Dermis blood vessel endothelial cell (primary cell): ENCODE measurements around the gene TTC21A. TPM values are rescaled to one million over a fixed set of nuclear protein-coding genes. Genes with fewer than 3 reads are reported as not detected.

Source experiments
- DNase-seq: peaks from one replicate; pipeline ENCODE4 v3.0.0; 2010
- total RNA-seq: library from RNA; depleted of rRNA; stranded (reverse); fragments of >200 nt; gene quantifications from 2 replicates; pipeline ENCODE4 v1.2.3, GENCODE V29; 2014

TTC21A gene
- total RNA-seq, 1 donor from 2014 or later: 1.5 TPM

DNA sequence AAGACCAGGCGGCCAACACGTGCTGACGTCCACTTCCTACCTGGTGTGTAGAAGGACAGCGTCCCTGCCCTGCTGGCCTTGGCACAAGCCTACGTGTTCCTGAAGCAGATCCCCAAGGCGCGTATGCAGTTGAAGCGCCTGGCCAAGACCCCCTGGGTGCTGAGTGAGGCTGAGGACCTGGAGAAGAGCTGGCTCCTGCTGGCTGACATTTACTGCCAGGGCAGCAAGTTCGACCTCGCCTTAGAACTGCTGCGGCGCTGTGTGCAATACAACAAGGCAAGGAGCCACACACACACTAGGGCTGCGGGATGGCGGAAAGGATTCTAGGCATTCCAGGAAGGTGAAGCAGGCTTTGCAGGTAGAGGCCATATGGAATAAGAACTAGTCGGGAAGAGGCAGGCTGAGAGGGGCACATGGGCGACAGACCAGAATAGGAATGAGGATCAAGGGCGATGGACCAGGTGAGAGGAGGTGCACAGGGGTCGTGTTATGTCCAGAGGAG is 30.0 kb downstream of the TTC21A start:
- DNase-seq: no peak

DNA sequence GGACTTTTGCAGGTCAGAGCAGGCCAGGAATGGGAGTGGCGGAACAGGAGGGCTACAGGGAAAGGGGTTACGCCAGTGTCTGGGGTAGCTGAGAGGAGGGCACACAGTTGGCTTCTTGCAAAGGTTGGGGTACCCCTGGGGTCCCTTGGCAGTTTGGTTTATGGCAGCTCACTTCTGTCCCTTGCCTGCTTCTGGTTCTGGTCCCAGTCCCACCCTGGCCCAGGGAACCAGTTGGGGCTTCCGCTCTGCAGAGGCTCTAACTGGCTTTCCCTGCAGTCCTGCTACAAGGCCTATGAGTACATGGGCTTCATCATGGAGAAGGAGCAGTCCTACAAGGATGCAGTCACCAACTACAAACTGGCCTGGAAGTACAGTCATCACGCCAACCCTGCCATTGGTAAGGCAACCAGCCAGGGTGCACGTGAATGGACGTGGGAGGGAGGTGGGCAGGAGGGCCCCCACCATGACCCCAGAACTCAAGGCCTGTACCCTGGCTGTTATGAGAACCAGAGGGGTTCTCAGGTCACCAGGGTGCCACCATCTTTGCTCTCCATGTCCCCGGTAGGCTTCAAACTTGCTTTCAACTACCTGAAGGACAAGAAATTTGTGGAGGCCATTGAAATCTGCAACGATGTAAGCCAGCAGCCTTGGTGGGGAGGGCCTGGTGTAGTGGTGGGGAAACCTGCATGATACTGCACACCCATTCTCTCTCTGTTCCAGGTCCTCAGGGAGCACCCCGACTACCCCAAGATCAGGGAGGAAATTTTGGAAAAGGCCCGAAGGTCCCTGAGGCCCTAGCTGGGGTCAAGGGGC is 30.7 kb downstream of the TTC21A start:
- DNase-seq: no peak

DNA sequence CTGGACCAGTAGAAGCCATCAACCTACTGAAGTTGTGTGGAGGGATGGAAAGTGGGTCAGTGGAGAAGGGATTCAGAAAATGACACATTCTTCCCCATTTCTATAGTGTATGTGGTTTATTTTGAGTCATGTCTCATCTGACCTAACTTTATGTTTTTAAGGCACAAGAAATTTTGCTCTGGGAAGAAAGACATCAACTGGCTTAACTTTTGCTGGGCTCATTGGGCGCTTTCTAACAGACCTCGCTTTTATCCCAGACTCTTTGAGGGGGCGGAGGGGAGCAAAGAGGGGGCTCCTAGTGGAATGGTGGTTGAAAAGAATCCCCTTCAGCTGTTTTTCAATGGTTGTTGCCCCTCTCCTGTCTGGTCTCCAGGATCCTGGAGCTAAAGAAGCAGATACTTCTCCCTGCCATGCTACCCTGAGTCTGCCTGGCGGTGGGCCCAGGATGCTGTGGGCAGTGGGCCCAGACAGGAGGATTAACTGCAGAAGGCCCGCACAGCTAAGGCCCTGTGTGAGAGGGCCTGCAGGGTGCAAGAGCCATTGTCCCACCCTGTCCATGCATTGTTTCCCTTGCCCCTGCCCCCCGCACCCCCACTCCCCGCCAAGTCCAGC is 31.4 kb downstream of the TTC21A start:
- DNase-seq: no peak

DNA sequence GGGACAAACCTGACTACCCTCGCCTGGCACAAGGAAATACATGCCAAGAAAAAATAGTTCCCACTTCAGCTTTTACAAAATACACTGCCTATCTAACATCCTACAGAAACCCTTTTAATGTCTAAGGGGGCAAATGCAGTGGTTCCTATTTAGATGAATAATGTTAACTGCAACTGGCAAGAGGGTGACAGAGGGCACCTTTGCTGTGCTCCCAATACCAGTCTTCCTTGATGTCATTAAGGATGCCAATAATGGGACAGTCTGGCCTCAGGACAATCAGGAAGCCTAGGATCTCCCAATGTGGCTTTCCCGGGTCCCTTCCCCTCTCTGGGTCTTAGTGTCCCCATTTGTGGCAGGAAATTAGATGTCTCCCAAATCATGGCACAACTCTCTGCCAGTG is 32.0 kb downstream of the TTC21A start:
- no peak for DNase-seq

DNA sequence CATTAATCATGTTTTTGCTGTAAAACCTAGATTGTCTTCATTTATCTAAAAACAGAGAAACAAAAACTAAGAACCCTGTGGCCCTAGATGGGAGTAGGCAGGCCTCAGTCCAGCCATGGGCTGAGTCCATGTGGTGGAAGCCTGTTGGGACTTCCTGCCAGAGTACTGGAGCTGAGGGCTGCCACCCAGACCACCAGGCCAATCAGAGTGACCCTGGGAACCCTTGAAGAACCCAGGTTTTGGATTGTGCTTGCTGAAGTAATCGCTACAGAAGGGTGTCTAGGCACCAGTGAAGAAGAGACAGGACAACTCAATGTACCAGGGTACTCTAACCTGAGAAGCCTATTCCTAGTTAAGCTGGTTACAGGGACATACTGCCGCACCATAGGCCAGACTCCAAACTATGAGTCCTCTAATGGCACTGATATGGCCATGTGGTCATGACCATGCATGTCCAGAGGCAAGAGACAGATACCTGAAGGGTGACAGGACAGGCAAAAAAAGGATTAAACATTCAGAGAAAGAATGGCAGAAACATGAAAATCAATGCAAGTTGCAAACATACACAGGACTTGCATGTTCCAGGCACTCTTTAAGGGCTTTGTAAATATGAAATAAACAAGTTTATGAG is 33.0 kb downstream of the TTC21A start:
- no peak for DNase-seq

DNA sequence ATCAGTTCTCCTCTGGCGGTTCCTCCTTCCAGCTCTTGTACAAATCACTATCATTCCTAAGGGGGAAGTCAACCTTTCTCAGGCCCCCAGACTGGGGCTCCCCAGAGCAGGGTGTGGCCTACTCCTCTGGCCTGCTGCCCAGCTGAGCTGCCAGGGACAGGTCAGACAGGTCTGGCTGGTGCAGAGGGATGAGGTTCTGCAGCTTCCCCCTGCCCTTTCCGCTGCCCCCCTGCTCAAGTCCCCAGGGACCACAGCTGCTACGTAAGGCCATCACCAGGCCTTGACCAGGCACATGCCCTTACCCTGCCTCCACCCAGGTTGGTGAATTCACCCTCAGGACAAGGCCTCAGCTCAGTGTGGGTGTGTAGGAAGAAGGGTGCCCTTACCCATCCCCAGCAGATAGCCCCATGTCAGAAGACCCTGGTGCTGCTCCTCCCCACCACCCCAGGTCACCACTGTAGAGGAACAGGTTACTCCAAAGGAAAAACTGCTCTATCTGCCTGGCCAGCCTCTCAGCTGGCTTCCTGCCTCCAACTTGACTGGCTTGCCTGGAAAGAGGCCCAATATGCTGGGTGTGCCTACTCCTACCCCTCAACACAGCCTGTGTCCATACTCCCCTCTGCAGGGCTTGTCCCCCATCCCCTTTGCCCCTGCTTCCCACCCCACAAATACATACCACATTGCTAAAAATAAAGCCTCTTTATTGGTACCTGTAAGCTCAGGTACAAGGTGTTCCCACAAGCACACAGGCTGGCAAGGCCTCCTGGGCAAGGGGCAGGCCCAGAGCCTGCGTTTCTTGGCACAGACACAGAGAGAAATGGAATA is 33.9 kb downstream of the TTC21A start:
- no peak for DNase-seq

DNA sequence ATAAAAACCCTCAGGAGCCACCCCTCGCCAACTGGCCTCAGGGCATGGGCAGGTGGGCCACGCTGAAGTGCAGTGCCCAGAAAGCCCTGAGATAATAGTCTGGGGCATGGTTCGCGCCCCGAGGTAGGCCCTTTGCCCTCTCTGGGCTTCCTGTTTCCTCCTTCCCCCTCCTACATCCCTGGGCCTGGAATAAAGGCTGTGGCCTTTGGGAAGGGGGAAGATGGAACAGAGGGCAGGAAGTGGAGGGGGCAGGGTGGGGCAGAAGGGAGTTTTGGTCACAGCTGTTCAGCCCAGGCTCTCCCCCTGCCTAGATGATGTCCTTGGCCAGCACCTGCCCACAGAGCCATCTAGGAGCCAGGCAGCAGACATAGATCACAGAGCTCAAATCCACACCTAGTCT is 34.6 kb downstream of the TTC21A start:
- DNase-seq: no peak

DNA sequence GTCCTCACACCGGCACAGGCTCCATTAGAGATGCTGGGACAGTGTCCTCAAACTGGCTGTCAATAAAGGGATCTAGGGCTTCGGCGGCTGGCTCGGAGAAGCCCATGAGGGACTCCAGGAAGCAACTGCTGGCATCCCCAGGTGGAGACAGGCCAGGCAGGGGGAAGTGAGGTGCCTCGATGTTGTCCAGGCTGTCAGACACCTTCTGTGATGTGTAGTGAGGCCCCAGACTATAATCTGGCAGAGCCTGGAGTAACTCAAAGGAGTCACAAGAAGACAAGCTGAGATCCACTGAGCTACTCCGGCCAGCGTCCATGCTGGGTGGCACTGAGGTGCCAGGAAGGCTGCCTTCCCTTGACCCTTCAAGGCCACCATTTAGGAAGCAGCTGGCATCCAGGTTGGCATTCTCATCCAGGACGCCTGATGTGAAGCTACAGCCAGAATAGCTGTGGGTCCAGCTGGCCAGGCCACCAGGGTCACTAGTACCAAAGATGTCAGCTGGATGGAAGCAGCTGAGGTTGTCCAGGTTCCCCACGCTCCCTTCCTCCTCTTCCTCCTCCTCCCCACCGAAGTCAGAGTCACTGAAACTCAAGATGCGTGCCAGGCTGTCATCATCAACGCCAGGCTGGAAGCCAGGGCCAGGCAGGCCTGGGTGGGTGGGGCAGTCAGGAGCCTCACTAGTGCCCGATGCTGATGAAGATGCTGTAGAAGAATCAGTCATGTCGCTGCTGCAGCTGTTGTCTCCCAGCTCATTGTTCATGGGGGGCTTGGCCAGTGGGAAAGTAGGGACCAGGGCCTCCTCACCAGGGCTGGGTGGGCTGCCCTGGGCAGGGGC is 35.8 kb downstream of the TTC21A start:
- no peak for DNase-seq

DNA sequence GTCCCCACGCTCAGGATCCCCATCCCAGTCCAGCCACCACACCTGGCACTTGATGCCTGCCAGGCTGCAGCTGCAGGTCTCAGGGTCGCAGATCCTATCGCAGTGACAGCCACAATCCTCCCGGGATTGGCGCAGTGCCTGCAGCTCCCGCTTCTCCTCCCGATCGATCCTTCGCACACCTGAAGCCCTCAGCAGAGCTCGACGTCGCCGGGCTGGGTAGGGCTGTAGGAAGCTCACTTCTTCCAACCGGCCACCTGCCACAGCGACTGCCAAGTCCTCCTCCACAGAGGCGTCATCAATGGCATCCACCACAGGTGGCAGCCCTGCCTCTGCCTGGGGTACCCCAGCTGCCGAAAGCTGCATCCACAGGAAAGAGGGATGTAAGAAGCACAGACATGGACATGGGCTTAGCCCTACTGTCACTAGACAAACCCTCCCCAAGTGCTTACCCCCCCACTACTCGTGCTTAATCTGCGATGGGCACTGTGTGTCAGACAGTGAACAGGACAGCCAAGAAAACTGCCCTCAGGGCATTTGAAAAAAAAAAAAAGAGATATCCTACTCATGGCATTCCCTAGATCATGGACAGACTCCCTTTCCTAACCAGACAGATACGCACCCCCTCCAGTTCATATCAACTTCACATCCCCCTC is 36.7 kb downstream of the TTC21A start:
- no peak for DNase-seq

DNA sequence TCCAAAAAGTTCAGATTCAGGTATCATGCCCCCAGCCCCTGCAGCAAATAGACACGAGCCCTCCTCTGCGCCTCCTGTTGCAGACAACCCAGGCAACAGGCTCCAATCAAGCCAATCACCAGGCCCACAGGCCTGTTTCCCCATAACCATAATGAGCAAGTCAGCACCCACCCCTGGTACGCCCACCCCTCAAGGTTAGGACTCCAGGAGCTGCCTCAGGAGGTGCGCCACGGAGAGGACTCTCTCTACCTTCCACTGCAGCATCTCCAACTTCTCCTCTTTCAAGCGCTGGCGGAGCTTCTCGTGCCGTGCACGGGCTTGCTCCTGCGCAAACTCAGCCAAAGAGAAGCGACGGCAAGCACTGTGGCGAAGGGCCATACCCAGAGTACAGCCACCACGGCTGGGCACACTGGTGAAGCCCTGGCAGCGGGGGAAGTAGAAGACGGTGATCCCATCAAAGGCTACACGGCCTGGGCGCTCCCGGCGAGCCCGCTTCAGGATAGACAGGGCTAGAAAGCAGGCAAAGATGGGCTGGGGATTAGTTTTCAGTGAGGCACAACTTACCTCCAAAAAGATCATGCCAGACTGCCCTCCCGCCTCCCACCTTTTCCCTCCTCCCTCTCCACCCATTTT is 37.4 kb downstream of the TTC21A start:
- DNase-seq: no peak

DNA sequence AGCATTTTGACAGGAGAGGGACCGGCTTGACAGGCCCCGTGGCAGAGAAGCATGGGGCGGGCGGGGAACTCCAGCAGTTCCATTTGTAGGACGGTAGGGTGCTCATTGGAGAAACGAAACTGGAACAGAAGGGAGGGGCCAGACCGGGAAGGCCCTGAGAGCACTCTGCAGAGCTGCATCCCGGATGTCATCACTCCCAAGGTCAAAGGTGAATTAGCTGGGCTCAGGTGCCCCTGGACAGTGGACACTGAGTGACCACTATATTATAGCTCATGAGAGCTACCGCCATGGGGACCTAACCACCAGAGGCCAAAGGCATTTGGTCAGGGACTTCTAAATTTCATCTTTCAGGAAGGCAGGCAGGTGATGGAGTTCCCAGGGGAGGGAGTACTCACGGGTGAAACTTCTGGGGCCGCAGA is 38.6 kb downstream of the TTC21A start:
- peak; percentile 45 for DNase-seq

DNA sequence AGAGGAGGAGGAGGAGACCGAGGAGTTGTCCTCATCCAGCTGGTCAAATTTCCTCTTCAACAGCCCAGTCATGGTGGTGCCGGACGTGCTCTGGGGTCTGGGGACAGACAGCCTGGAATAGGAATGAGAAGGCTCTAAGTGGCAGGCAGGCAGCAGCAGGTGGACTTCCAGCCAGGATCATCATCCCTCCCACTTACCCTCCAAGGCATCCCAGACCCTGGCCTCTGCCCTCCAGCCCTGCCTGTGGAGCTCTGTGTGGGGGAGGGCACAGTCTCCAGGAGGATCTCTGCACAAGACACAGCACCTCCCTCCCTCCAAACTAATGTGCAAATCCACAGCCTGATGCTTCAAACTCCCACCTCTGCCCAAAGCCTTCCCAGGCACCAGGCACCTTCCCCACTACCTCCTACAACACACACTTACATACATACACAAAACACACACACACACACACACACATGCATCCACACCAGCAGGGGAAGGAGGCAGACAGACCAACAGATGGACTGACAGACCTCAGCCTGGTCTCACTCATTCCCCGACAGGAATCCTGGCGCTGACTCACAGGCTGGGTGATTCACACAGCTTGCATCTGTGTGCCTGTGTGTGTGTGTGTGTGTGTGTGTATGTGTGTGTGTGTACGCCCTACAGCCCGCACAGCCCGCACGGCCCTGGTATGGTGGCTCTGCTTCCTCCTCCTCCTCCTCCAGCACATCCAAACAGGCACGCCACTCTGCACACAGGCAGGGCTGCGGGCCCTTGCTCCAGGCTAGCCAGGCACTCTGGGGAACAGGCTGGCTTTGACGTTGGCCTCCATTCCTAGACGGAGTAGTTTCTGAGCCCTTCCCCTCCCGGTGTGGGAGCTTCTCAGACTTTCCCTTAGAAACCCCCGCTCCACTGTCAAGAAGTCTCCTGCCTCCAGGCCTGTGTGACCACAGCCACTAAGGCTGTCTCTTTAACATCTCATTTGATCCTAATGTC is 39.4 kb downstream of the TTC21A start:
- DNase-seq: peak; percentile 98

DNA sequence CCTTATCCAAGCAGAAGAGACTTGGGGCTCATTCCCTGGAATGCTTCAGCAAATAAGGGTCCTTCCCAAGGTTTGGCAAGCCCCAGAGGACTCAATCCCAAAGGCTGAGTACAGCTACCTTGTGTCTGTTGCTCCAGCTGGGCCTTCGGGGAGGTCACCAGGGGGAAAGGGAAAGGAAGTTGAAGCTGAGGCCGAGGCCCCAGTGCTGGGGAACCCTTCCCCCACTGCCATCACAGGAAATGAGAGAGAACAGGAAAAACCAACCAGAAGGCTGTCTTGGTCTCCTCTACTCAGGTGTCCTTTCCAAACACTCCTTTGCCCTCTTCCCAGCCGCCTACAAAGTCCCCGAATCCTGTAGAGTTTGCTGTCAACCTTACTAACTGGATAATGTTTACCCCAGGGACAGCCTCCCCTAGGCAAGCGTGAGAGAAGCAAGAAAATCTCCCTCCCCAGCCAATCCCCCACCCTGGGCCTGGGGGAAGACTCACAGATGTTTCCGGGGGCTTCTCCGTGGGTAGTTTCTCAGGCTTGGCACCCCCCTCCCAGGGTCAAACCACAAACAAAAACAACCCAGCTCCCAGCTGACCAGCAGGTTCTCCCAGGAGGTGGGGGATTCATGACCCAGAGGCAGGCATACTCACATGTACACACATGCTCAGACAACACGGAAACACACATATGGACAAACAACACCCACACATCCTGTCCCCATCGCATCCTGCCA is 40.4 kb downstream of the TTC21A start:
- peak; percentile 86 for DNase-seq

DNA sequence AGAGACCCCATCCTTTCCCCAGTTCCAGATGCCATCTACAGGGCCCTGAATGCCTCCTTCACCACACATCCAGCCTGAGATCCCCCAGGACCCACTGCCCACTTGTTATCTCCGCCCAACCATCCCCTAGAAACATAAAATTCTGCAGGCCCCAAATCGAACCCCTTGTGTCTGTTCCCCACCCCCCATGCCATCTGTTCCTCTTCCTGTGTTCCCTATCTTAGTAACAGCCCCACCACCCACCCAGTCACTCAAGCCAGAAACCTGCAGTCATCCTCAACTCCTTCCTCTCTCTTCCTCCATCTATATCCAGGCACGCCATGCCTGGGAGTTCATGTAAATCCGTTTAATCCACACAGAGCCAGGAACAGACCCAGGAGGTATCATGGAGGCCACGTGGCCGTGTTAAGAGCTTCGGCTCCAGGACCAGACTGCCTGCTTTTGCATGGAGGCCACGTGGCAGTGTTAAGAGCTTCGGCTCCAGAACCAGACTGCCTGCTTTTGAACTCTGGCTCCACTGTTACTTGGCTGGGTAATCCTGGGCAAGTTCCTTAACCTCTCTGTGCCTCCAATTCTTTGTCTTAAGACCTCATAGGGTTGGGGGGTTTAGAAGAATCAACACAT is 41.1 kb downstream of the TTC21A start:
- no peak for DNase-seq

DNA sequence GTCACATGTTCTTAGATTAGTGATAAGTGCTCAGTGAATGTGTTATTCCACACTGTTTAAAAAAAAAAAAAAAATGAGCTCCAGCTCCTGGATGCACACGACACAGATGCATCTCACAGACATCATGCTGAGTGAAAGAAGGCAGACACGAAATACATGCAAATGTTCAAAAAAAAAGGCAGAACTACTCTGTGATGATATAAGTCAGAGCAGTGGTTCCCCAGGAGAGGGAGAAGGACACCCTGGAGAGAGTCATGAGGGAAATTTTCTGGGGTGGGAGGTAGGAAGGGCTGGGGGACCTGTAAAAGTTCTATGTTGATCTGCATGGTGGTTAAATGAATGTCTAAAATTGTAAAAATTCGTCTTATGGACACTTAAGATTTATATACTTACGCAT is 41.6 kb downstream of the TTC21A start:
- no peak for DNase-seq

DNA sequence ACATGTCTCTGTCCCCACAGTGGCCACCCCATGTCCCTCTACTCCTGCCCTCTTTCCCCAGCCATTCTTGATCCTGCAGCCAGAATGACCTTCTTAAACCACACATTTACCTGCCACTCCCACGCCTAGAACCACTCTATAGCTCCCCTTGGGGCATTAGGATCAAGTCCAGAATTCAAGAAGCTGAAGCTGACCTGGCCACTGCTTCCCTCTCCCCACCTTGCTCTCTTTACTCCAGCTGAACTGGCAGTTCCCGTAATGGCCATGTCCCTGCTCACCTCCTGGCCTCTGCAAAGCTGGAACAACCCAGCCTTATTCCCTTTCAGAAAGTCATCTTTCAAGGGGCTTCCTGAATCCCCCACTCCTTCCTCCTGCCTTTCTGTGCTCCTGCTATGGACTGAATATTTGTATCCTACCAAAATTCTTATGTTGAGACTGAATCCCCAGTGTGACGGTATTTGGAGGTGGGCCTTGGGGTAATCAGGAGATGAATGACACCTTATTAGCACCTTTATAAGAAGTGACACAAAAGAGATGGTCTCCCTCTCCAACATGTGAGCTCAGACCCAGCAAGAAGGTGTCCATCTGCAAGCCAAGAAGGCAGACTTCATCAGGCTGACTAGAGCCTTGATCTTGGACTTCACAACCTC is 42.1 kb downstream of the TTC21A start:
- DNase-seq: no peak

DNA sequence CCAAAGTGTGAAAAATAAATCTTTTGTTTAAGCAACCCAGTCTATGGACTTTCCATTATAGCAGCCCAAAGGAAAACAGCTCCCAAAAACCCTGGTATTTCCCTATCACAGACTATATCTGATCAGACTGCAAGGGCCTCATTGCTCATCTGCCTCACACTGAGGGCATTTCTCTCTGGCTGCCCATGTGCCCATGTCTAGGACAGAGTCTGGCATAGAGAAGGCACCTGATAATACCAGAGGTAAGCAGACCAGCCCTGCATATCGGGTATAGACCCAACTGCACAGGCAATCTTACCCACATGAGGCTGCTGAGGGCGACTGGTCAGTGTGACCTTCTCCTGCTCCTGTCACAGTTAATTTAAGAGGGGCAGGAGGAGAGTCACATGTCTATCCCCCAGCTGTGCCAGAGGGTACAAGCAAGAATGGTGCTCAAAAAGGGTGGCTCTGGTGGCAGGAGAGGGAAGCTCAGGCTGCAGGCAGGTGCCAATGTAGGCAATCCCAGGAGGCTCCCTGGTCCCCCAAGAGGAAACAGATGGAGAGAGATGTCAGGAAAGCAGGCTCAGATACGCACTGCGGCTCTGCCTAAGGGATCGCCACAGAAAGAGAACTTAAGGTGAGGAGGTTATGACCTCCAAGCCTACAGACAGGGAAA is 42.8 kb downstream of the TTC21A start:
- DNase-seq: peak; percentile 71
